Measurements from ENCODE around the gene IKBIP. TPM values are rescaled to one million over a fixed set of nuclear protein-coding genes. Genes with fewer than 3 reads are reported as not detected.

The IKBIP gene
- total RNA-seq, 1 experiment from 2014 or later, result 14.5 TPM

- no TSS peak for BruUV-seq (replicated peaks)
- ChIA-PET POLR2A (no interaction called here), CTCF (interaction anchor here (3.4 kb wide), 1 partner anchor 24 kb away, joined by 18 read pairs; no protein-coding TSS in a partner anchor), RAD21 (ENCODE audit: low non-redundant PET in 1 of 2, low total read pairs in 2 of 2, uncharacterized antibody in 2 of 2, unreplicated experiment in 2 of 2) (no interaction called here)
- no peak for ATAC-seq
- no peaks in the 10 kb centered on the region for H3K9me2 ChIP-seq (ENCODE audit: insufficient read depth)
- H2AFZ ChIP-seq (ENCODE audit: low read depth, low read length, poor library complexity, severe bottlenecking), result no peak overlapping the region
- TF ChIP-seq ZNF274 (IDR thresholded peaks at IDR 0.05; ENCODE audit: low read depth, low read length) (no peak), RAD21 (IDR thresholded peaks at IDR 0.05; ENCODE audit: low read depth) (no peak), ZFX (IDR thresholded peaks at IDR 0.05) (no peak), JUND (IDR thresholded peaks at IDR 0.05) (no peak)
- H3K4me1 ChIP-seq (ENCODE audit: control insufficient read depth in 1 of 2, insufficient read depth in 2 of 2, low read length in 2 of 2), result peaks cover 15 to 26% of the 10 kb centered on the region in 2 experiments
- H3K9me3 ChIP-seq (ENCODE audit: control insufficient read depth in 1 of 2, insufficient read depth in 1 of 2, low read depth in 1 of 2, low read length in 2 of 2), result no peaks in the 10 kb centered on the region
- no peak overlapping the region for H3K4me2 ChIP-seq (ENCODE audit: low read length)
- peaks cover 28% of the 10 kb centered on the region for H3K79me2 ChIP-seq (ENCODE audit: insufficient read depth, low read length)
- intact Hi-C loops (cut with micrococcal nuclease), result loop anchor here (5.0 kb wide), 1 partner anchor 89 kb away; no protein-coding TSS in a partner anchor
- no peaks in the 10 kb centered on the region for H3K27me3 ChIP-seq (ENCODE audit: insufficient read depth, low read length)
- H3K36me3 ChIP-seq (ENCODE audit: control insufficient read depth in 1 of 2, insufficient read depth in 2 of 2, low read length in 2 of 2), result peaks cover 10 to 23% of the 10 kb centered on the region in 2 experiments; a peak in 3 of 4 replicates
- H4K20me1 ChIP-seq (ENCODE audit: insufficient read depth), result peaks cover 18% of the 10 kb centered on the region
- no peak overlapping the region for H3K4me3 ChIP-seq (replicated peaks in 1 of 2; ENCODE audit: low read depth in 1 of 2, low read length in 2 of 2)
- H3K27ac ChIP-seq (ENCODE audit: low read depth, low read length), result no peak overlapping the region
- DNase-seq (ENCODE audit: low read depth, low spot score), result no peak
- no peak overlapping the region for H3K9ac ChIP-seq (ENCODE audit: low read length)
Observed at GRCh38 chr12:98591209-98591608, 53.4 kb downstream of the IKBIP start.

- no peaks in the 10 kb centered on the region for H3K79me2 ChIP-seq (ENCODE audit: insufficient read depth, low read length)
- H3K27ac ChIP-seq (ENCODE audit: low read depth, low read length), result no peak overlapping the region
- no TSS peak for BruUV-seq (replicated peaks)
- no peak for DNase-seq (ENCODE audit: low read depth, low spot score)
- ATAC-seq, result no peak
- H3K4me2 ChIP-seq (ENCODE audit: low read length), result no peak overlapping the region
- no peaks in the 10 kb centered on the region for H3K9me2 ChIP-seq (ENCODE audit: insufficient read depth)
- TF ChIP-seq REST (IDR thresholded peaks at IDR 0.05; ENCODE audit: low read depth) (no peak), SIN3A (IDR thresholded peaks at IDR 0.05; ENCODE audit: low read depth) (no peak), JUND (IDR thresholded peaks at IDR 0.05) (no peak), MAX (IDR thresholded peaks at IDR 0.05) (no peak)
- H3K9me3 ChIP-seq (ENCODE audit: control insufficient read depth in 1 of 2, insufficient read depth in 1 of 2, low read depth in 1 of 2, low read length in 2 of 2), result no peaks in the 10 kb centered on the region
- no peaks in the 10 kb centered on the region for H3K27me3 ChIP-seq (ENCODE audit: insufficient read depth, low read length)
- H3K4me3 ChIP-seq (replicated peaks in 1 of 2; ENCODE audit: low read depth in 1 of 2, low read length in 2 of 2), result no peak overlapping the region
- H3K4me1 ChIP-seq (ENCODE audit: control insufficient read depth in 1 of 2, insufficient read depth in 2 of 2, low read length in 2 of 2), result peaks cover 4 to 16% of the 10 kb centered on the region in 2 experiments; a peak in 3 of 4 replicates
- CTCF ChIA-PET, result interaction anchor here (1.6 kb wide), 1 partner anchor 20 kb away, joined by 4 read pairs; no protein-coding TSS in a partner anchor
- no peak overlapping the region for H2AFZ ChIP-seq (ENCODE audit: low read depth, low read length, poor library complexity, severe bottlenecking)
- no peaks in the 10 kb centered on the region for H3K36me3 ChIP-seq (ENCODE audit: control insufficient read depth in 1 of 2, insufficient read depth in 2 of 2, low read length in 2 of 2)
- POLR2A ChIA-PET, result interaction anchor here (0.7 to 0.9 kb wide), 2 partner anchors 10 to 20 kb away, joined by 3 read pairs; no protein-coding TSS in a partner anchor
- RAD21 ChIA-PET (ENCODE audit: low non-redundant PET in 1 of 2, low total read pairs in 2 of 2, uncharacterized antibody in 2 of 2, unreplicated experiment in 2 of 2), result no interaction called here
- intact Hi-C loops (cut with micrococcal nuclease), result no loop called here
- H4K20me1 ChIP-seq (ENCODE audit: insufficient read depth), result no peaks in the 10 kb centered on the region
- no peak overlapping the region for H3K9ac ChIP-seq (ENCODE audit: low read length)
Observed at GRCh38 chr12:98587084-98587483, 57.5 kb downstream of the IKBIP start.

Data from HCT116 (cell line).